COLO668 (cell line): ENCODE measurements around the gene SELENON.
A peak's percentile ranks its signal among the peaks of the same experiment; 100 is the strongest.

Source experiments
- DNase-seq: peaks from one replicate; lab custom pipeline; 2025; ENCODE audit not compliant: unreplicated experiment; lab: John Stamatoyannopoulos, UW

The SELENON gene

DNA sequence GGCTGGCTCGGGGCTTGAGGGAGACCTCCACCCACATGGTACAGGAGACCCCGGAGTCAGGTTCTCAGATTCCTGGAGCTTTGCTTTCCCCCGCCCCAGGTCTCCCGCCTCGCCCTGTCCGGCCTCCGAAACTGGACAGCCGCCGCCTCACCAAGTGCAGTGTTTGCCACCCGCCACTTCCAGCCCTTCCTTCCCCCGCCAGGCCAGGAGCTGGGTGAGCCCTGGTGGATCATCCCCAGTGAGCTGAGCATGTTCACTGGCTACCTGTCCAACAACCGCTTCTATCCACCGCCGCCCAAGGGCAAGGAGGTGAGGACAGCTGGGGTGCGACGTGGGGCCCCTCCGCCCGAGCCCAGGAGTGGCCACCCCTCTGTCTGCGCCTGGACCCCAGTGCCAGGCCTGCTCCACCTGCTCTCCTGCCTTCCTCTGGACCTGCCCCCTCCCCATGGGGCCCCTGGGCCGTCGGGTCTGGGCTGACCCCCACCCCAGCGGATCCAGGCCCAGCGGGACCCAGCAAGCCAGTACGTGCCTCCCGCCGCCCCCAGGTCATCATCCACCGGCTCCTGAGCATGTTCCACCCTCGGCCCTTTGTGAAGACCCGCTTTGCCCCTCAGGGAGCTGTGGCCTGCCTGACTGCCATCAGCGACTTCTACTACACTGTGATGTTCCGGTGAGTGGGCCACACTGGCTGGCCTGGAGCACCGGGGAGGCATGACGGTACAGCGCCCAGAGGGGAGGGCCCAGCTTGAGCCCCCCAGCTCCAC is 8.7 kb downstream of the SELENON start:
- DNase-seq, result no peak

DNA sequence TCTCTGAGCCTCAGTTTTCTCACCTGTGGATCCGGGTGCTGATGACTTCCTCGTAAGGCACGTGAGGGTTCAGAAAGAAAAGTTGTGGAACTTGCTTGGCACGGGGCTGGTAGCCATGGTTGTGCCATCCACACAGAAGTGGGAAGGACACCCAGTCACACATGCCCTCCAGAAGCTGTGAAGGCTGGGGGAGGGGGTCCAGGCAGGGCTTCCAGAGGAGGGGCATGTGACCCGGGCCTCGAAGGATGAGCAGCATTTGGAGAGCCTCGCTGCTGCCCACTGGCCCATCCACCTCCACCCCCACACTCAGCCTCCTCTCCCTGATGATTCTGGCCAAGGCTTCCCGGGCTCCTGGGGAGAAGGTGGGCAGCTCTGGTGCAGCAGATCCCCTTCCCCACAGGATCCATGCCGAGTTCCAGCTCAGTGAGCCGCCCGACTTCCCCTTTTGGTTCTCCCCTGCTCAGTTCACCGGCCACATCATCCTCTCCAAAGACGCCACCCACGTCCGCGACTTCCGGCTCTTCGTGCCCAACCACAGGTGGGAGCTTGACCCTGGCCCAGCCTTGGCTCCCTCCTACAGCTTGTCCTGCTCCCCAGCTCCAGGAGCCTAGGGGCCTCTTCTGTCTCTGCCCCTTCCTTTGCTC is 9.4 kb downstream of the SELENON start:
- DNase-seq, result no peak

GRCh38 chr1:25809929-25810328 is 9.9 kb downstream of the SELENON start:
- no peak for DNase-seq

DNA sequence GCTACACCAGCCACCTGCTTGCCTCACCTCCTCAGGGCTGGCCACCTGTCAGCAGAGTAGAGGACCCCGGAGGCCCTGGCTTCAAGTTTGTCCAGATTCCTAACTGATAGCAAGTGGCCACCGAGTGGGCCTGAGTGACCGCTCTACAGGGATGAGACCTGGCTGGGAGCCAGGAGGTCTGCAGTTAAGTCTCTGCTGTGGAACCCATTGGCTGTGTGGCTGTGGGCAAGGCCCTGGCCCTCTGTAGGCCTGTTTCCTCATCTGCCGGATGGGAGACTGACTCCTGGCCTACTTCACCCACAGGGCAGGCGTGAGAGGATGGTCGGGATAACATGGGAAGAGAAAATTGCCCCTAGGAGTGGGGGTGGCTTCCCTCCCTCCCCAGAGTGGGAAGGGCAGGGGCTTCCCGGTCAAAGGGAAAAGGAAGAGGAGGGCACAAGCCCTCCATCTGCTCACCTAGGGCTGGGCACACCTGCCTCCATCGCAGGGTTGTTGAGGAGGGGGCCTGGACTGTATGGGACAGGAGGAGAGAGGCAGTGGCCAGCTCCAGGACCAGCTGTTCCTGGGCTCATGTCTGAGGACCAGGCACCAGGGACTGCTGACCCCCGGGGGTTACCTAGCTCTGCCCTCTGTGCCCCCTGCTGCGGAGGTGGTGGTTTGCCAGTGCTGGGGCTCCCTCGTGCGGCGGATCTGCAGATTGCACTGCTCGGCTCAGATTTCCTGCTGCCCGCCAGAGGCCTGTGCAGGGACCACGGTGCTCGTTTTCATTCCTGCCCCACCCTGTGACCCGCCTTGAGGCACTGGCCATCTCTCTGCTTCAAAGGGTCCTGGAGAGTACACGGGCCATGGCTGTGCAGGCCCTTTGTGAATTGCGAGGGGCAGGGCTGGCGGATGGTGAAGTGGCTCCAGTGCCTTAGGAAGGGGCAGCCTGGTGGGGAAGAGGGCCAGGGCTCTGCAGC is 10.6 kb downstream of the SELENON start:
- DNase-seq, result peak; percentile 81

DNA sequence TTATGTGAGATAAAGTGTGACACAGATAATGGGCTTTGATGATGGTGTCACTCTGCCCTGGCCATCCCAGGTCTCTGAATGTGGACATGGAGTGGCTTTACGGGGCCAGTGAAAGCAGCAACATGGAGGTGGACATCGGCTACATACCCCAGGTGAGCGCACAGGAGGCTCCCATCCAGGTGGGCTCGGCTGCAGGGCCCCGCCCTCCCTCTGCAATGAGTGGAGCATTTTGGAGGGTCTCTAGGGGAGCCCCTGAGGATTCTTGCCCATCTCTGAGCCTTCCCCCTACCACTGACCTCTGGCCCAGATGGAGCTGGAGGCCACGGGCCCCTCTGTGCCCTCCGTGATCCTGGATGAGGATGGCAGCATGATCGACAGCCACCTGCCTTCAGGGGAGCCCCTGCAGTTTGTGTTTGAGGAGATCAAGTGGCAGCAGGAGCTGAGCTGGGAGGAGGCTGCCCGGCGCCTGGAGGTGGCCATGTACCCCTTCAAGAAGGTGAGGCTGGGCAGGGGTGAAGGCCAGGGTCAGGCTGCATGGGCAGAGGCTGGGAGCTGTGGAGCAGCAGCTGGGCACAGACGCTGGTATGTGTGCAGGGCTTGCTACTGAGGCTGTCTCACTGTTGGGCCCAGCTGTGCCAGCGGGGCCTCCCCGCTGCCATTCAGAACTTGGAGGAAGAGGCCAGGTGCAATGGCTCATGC is 11.5 kb downstream of the SELENON start:
- no peak for DNase-seq

DNA sequence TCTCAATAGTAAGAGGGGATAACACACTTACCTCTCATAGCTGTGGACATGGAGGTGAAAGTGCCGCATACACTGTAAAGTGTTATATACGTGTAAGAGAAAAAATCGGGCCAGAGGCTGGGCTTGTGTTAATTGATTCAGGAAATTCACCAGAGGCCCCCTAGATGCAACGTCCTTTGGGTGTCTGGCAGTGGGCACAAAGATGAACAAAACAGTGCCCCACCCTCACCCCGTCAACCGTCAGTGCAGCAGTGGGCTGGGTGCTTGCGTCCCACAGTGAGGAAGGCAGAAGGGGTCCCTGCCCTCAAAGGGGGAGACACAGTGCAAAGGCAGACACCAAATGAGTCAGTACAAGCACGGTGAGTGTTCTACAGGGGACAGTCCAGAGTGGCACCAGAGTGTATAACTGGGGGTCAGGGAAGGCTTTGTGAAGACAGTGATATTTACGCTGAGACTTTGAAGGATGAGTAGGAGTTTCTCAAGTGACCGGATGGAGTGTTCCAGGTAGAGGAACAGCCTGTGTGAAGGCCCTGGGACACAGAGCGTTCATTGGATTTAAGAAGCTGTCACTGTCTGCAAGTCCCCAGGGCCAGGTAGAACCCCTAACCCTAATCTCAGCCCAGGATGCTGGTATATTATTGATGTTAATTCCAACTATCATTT is 13.2 kb downstream of the SELENON start:
- DNase-seq, result no peak

GRCh38 chr1:25813734-25814471 is 13.9 kb downstream of the SELENON start:
- peak; percentile 77 for DNase-seq

DNA sequence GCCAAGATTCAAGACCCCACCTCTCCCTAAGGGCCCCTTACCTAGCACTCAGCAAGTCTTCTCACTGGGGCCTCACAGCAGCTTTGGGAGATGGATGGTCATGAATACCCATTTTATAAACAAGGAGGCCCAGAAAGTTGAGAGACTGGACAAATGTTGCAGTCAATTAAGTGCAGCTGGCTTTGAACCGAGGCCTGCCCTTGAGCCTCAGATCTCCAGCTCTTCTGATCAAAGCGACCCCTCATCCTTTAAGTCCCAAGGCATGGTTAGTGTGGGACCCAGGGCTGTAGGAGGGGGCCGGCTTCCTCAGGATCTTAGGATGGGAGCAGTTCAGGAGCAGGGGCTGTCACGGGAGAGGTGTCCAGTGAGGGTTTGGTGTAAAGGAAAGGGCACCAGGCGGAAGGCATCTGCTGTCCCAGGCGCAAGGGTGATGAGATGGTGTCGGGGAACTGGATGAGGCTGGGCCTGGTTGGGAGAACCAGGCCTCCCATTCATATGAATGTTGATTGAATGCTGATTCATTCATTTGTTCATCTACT is 14.6 kb downstream of the SELENON start:
- DNase-seq, result no peak

GRCh38 chr1:25815208-25816111 is 15.5 kb downstream of the SELENON start:
- no peak for DNase-seq

GRCh38 chr1:25816112-25816718 is 16.2 kb downstream of the SELENON start:
- no peak for DNase-seq

- no peak for DNase-seq
These were observed 18.0 kb downstream of the SELENON start for GRCh38 chr1:25817840-25818501.

- no peak for DNase-seq
These were observed 18.6 kb downstream of the SELENON start for GRCh38 chr1:25818569-25818968.

GRCh38 chr1:25819491-25820246 is 19.7 kb downstream of the SELENON start, which contains the start of gene MTFR1L:
Gene MTFR1L, plus strand, starts transcription at chr1:25819954. Its CDS starts 3,151 bp downstream, at chr1:25823105.
- DNase-seq, result peak; percentile 95

DNA sequence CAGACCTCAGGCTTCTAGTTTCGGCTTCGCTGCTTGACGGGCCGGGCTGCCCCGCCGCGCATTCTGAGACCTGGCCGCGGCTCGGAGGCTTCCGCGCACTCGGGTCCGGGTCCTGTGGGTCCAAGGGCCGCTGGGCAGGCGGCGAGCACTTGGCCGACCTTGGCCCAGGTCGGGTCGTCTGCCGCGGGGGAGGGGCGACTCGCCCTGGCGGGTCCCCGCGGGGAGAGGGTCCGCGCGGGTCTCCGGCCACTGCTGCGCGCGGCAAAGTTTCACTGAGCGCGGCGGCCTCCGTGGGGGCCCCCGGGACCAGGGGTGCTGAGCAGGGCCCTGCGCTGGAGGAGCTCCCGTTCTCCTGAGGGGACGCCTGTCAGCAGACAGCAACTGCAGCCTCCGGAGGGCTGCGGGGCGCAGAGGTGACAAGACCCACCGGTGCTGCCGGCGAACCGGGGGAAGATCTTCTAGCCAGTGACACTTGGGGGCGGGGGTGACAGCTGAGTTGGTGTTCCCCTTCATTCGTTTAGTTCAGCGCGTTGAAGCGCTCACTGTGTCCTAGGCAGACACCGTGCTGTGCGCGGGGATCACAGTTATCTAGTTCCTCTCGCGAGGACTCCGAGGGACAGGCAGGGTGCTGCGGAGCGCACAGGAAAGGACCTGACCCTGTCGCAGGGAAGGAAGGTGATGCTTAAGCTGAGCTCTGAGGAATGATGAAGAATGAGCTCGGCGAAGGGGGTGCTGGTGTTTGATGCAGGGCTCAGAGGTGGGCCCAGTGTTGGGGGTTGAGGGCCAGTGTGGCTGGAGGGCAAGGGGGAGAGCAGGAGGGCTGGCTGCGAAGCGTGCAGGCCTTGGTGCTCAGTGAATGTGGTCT is 20.5 kb downstream of the SELENON start:
- DNase-seq, result peak; percentile 90

DNA sequence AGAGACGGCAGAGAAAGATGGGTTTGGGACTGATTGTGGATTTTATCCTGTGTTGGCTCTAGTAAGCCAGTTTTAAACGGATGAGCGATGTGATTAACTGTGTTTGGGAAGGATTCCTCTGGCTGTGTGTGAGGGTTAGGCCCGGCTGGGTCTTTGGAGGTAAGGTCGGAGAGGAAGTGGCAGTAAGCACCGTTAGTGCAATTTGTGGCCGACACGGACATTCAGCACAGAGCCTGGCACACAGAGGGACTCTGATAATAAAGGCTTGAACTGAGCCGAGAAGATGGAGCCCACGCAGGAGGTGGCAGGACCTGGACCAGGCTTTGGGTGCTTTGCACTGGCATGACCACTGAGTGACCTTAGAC is 21.1 kb downstream of the SELENON start:
- DNase-seq, result no peak

GRCh38 chr1:25821630-25822091 is 21.7 kb downstream of the SELENON start:
- no peak for DNase-seq
